Glutamatergic neuron (in vitro differentiated cells): ENCODE results near the gene EPB41. TPM values are rescaled to one million over a fixed set of nuclear protein-coding genes. Genes with fewer than 3 reads are reported as not detected.

ENCODE experiments used
- DNase-seq: peaks from one replicate; pipeline ENCODE4 v3.0.0; 2022
- H3K27ac Mint-ChIP-seq: one replicate; pipeline ENCODE4 v1.8.0; 2020; ENCODE audit warnings: mild to moderate bottlenecking, mixed read lengths, inconsistent platforms; ENCODE audit not compliant: unreplicated experiment
- H3K27me3 Mint-ChIP-seq: one replicate; pipeline ENCODE4 v1.8.0; 2020; ENCODE audit warnings: mild to moderate bottlenecking, moderate library complexity, mixed read lengths, inconsistent platforms; ENCODE audit not compliant: unreplicated experiment
- H3K36me3 Mint-ChIP-seq: one replicate; pipeline ENCODE4 v1.8.0; 2020; ENCODE audit warnings: mild to moderate bottlenecking, mixed read lengths, inconsistent platforms; ENCODE audit not compliant: unreplicated experiment
- H3K4me1 Mint-ChIP-seq: one replicate; pipeline ENCODE4 v1.8.0; 2020; ENCODE audit warnings: mild to moderate bottlenecking, low read depth, mixed read lengths, inconsistent platforms; ENCODE audit not compliant: unreplicated experiment
- H3K4me3 Mint-ChIP-seq: one replicate; pipeline ENCODE4 v1.8.0; 2020; ENCODE audit warnings: mild to moderate bottlenecking, mixed read lengths, inconsistent platforms; ENCODE audit not compliant: unreplicated experiment
- H3K9me3 Mint-ChIP-seq: one replicate; pipeline ENCODE4 v1.8.0; 2020; ENCODE audit warnings: mild to moderate bottlenecking, moderate library complexity, mixed read lengths, inconsistent platforms; ENCODE audit not compliant: unreplicated experiment
- CTCF ChIP-seq: fragments of 200-600 bp; sonication (generic); IDR thresholded peaks from one replicate; pipeline ENCODE4 v1.5.0; 2021; ENCODE audit not compliant: partially characterized antibody, unreplicated experiment
- total RNA-seq: library from RNA; stranded (reverse); fragmentation: NEBNext Ultra II Directional; extraction: Animal tissue kit (Norgen Biotek cat#: 25700); gene quantifications from one replicate; pipeline ENCODE4 v1.2.1, GENCODE V29; 2021; ENCODE audit not compliant: unreplicated experiment

Gene EPB41
- total RNA-seq, 1 donor from 2014 or later, result 213 TPM

- DNase-seq, result peak; percentile 73
- peaks cover 3% of the 10 kb centered on the region for H3K27me3 Mint-ChIP-seq
- H3K27ac Mint-ChIP-seq, result no peak overlapping the region
- peaks cover 2% of the 10 kb centered on the region for H3K9me3 Mint-ChIP-seq
- H3K4me3 Mint-ChIP-seq, result peak overlapping the region; percentile 68
- H3K36me3 Mint-ChIP-seq, result no peaks in the 10 kb centered on the region
- no peaks in the 10 kb centered on the region for H3K4me1 Mint-ChIP-seq
- TF ChIP-seq CTCF, result peak; percentile 64
Measured at GRCh38 chr1:29124366-29125236, 210.2 kb downstream of the EPB41 start.

GRCh38 chr1:29125237-29125641 is 210.9 kb downstream of the EPB41 start:
- Mint-ChIP-seq H3K4me1 (no peaks in the 10 kb centered on the region), H3K4me3 (peak overlapping the region; percentile 14), H3K27me3 (peaks cover 3% of the 10 kb centered on the region), H3K9me3 (peaks cover 2% of the 10 kb centered on the region), H3K27ac (no peak overlapping the region), H3K36me3 (no peaks in the 10 kb centered on the region)
- no peak for TF ChIP-seq CTCF
- DNase-seq, result no peak

GRCh38 chr1:29125788-29126187 is 211.4 kb downstream of the EPB41 start:
- Mint-ChIP-seq H3K4me1 (no peaks in the 10 kb centered on the region), H3K36me3 (no peaks in the 10 kb centered on the region), H3K27ac (peak overlapping the region; percentile 4), H3K9me3 (peaks cover 3% of the 10 kb centered on the region), H3K27me3 (peaks cover 1% of the 10 kb centered on the region), H3K4me3 (peak overlapping the region; percentile 35)
- no peak for TF ChIP-seq CTCF
- no peak for DNase-seq

- H3K27ac Mint-ChIP-seq, result no peak overlapping the region
- DNase-seq, result no peak
- H3K9me3 Mint-ChIP-seq, result peaks cover 3% of the 10 kb centered on the region
- H3K27me3 Mint-ChIP-seq, result no peaks in the 10 kb centered on the region
- H3K4me3 Mint-ChIP-seq, result no peak overlapping the region
- no peaks in the 10 kb centered on the region for H3K36me3 Mint-ChIP-seq
- no peaks in the 10 kb centered on the region for H3K4me1 Mint-ChIP-seq
- no peak for TF ChIP-seq CTCF
Measured at GRCh38 chr1:29126198-29126597, 211.8 kb downstream of the EPB41 start.

- TF ChIP-seq CTCF, result no peak
- no peaks in the 10 kb centered on the region for H3K36me3 Mint-ChIP-seq
- no peak overlapping the region for H3K4me3 Mint-ChIP-seq
- peaks cover 2% of the 10 kb centered on the region for H3K27me3 Mint-ChIP-seq
- no peak overlapping the region for H3K27ac Mint-ChIP-seq
- peaks cover 3% of the 10 kb centered on the region for H3K9me3 Mint-ChIP-seq
- DNase-seq, result no peak
- H3K4me1 Mint-ChIP-seq, result peaks cover 2% of the 10 kb centered on the region
Measured at GRCh38 chr1:29128739-29129138, 214.4 kb downstream of the EPB41 start.
